ENCODE results near the gene DPP9.

DPP9 gene

DNA sequence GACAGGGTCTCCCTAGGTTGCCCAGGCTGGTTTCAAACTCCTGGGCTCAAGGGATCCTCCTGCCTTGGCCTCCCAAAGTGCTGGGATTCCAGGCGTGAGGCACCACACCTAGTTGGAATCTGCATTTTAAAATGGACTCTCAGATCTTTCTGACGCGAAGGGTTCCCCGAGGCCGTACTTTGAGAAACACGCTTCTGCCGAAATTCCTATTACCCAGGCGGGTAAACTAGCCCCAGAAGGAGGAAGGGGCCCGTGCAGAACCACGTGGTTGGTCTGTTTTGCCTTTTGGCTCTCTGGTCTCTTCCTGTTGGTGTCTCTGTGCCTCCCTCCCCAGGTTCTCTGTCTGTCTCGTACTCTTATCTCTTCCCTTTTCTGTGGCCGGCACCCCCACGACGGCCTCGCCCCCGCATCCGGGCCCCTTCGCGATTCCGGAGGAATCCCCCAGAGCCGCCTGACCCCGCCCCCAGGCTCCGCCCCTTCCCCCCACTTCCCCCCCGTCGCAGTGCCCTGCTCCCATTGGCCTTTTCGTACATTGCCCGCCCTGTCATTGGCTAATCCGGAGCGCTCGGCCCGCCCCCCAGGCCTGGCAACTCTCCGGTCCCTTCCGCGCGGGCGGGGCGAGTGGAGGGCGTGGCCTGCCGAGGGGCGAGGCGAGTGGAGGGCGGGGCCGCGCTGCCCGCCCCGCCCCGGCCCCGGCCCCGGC, 84.7 kb downstream of the DPP9 start, which contains the start of gene TNFAIP8L1:
Gene TNFAIP8L1 (plus strand): TSS at position 689 of the 703 bp plus-strand sequence. CDS start 12,354 bp downstream, outside the sequence.
- CTCF ChIA-PET = interaction anchor here (0.6 kb wide), 1 partner anchor 13 kb away, joined by 3 read pairs; no protein-coding TSS in a partner anchor
- peak; percentile 100 for DNase-seq (ENCODE audit: extremely low spot score)
- POLR2A ChIA-PET = no interaction called here
- TF ChIP-seq NFRKB (IDR thresholded peaks at IDR 0.05) (no peak), FOXM1 (IDR thresholded peaks at IDR 0.05; ENCODE audit: borderline replicate concordance) (peak; percentile 92)

- DNase-seq (ENCODE audit: extremely low spot score) = no peak
- TF ChIP-seq SUZ12 (IDR thresholded peaks at IDR 0.05) (no peak), FOXK2 (IDR thresholded peaks at IDR 0.05) (no peak), TARDBP (IDR thresholded peaks at IDR 0.05) (no peak), FOXA1 (IDR thresholded peaks at IDR 0.05) (no peak), ELF4 (IDR thresholded peaks at IDR 0.05) (no peak), LEF1 (IDR thresholded peaks at IDR 0.05; ENCODE audit: borderline replicate concordance) (no peak), NFRKB (IDR thresholded peaks at IDR 0.05) (no peak), ZNF384 (IDR thresholded peaks at IDR 0.05) (no peak), CTBP1 (IDR thresholded peaks at IDR 0.05; ENCODE audit: borderline replicate concordance) (no peak), ARNT (IDR thresholded peaks at IDR 0.05) (no peak), PKNOX1 (IDR thresholded peaks at IDR 0.05) (no peak), SP1 (IDR thresholded peaks at IDR 0.05) (no peak), HDGF (IDR thresholded peaks at IDR 0.05; ENCODE audit: borderline replicate concordance) (no peak)
- POLR2A ChIA-PET = no interaction called here
- CTCF ChIA-PET = interaction anchor here (0.6 to 1.5 kb wide), 2 partner anchors 13 to 113 kb away, joined by 3 to 6 read pairs; no protein-coding TSS in a partner anchor
Observed at GRCh38 chr19:4638317-4638716, 85.3 kb downstream of the DPP9 start.

DNA sequence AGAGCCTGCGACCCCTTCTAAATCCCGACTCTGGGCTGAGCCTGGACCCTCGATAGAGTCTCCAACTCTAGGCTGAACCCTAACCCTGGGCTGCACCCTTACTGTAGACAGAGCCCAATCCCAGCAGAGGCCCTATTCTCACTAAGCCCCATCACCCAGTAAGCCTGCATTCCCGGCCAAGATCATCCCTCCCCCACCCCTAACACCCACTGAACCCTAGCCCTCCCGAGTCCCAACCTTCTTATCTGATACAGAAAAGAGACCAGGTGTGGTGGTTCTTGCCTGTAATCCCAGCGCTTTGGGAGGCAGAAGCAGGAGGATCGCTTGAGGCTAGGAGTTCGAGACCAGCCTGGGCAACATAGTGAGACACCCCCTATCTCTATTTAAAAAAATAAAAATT, 86.9 kb downstream of the DPP9 start:
- DNase-seq (ENCODE audit: extremely low spot score) = no peak
- CTCF ChIA-PET = interaction anchor here (0.5 to 2.1 kb wide), 14 partner anchors 20 to 165 kb away, joined by 3 to 19 read pairs (median 5); partner anchors contain the start of genes HDGFL2 and PLIN5
- POLR2A ChIA-PET = interaction anchor here (1.2 kb wide), 1 partner anchor 70 kb away, joined by 3 read pairs; no protein-coding TSS in a partner anchor
- TF ChIP-seq NFRKB (IDR thresholded peaks at IDR 0.05) (no peak), PKNOX1 (IDR thresholded peaks at IDR 0.05) (no peak), SUZ12 (IDR thresholded peaks at IDR 0.05) (no peak)

- DNase-seq (ENCODE audit: extremely low spot score) = peak; percentile 77
- POLR2A ChIA-PET = interaction anchor here (0.7 to 1.2 kb wide), 2 partner anchors 60 to 70 kb away, joined by 3 to 4 read pairs; no protein-coding TSS in a partner anchor
- TF ChIP-seq FOXM1 (IDR thresholded peaks at IDR 0.05; ENCODE audit: borderline replicate concordance) = no peak
- TF ChIP-seq L3MBTL2 (conservative IDR thresholded peaks at IDR 0.05) = peak; percentile 43; the same call in 1 of the 2 replicates
- TF ChIP-seq NFRKB (IDR thresholded peaks at IDR 0.05) = no peak
- TF ChIP-seq PKNOX1 (IDR thresholded peaks at IDR 0.05) = no peak
- no peak for TF ChIP-seq ARNT (IDR thresholded peaks at IDR 0.05)
- CTCF ChIA-PET = interaction anchor here (0.5 to 2.1 kb wide), 15 partner anchors 20 to 165 kb away, joined by 3 to 19 read pairs (median 4); partner anchors contain the start of genes HDGFL2 and PLIN5
Observed at GRCh38 chr19:4636151-4636717, 87.4 kb downstream of the DPP9 start.

- POLR2A ChIA-PET = interaction anchor here (0.7 to 1.2 kb wide), 2 partner anchors 60 to 69 kb away, joined by 3 to 4 read pairs; no protein-coding TSS in a partner anchor
- TF ChIP-seq ZNF384 (IDR thresholded peaks at IDR 0.05) (no peak), SP1 (IDR thresholded peaks at IDR 0.05) (no peak), HDGF (IDR thresholded peaks at IDR 0.05; ENCODE audit: borderline replicate concordance) (no peak), SUZ12 (IDR thresholded peaks at IDR 0.05) (no peak), ARNT (IDR thresholded peaks at IDR 0.05) (no peak), FOXA1 (IDR thresholded peaks at IDR 0.05) (no peak), PKNOX1 (IDR thresholded peaks at IDR 0.05) (no peak), BHLHE40 (IDR thresholded peaks at IDR 0.05; ENCODE audit: borderline replicate concordance) (no peak), LEF1 (IDR thresholded peaks at IDR 0.05; ENCODE audit: borderline replicate concordance) (no peak), TARDBP (IDR thresholded peaks at IDR 0.05) (no peak), NFRKB (IDR thresholded peaks at IDR 0.05) (no peak)
- CTCF ChIA-PET = interaction anchor here (0.5 to 2.1 kb wide), 11 partner anchors 33 to 164 kb away, joined by 3 to 19 read pairs (median 6); partner anchors contain the start of gene HDGFL2
- DNase-seq (ENCODE audit: extremely low spot score) = no peak
Observed at GRCh38 chr19:4635754-4636116, 87.9 kb downstream of the DPP9 start.

Measured in HEK293T (cell line).